GM19193 (cell line): ENCODE results near the gene AAGAB.

Experiments
- POLR2A ChIP-seq: IDR thresholded peaks from 4 replicates; pipeline ENCODE4 v1.6.1; 2011; ENCODE audit not compliant: insufficient read depth, insufficient read length; ENCODE audit errors: extremely low read depth

Gene AAGAB

GRCh38 chr15:67254238-67255175 is at the start of gene AAGAB, which contains the start of gene IQCH:
Gene AAGAB (minus strand): TSS chr15:67254661. CDS start chr15:67254631, 30 bp downstream.
Gene IQCH (plus strand): TSS chr15:67254786. CDS start chr15:67254897, 111 bp downstream.
- TF ChIP-seq POLR2A, result peak; percentile 94

GRCh38 chr15:67303490-67304363 is 49.3 kb upstream of the AAGAB start:
- no peak for TF ChIP-seq POLR2A

- no peak for TF ChIP-seq POLR2A
These were observed 46.0 kb upstream of the AAGAB start for GRCh38 chr15:67300266-67301025.

- TF ChIP-seq POLR2A, result no peak
These were observed 42.2 kb upstream of the AAGAB start for GRCh38 chr15:67296684-67297083.

GRCh38 chr15:67296188-67296587 is 41.7 kb upstream of the AAGAB start:
- TF ChIP-seq POLR2A, result no peak

GRCh38 chr15:67290319-67290718 is 35.9 kb upstream of the AAGAB start:
- no peak for TF ChIP-seq POLR2A

- no peak for TF ChIP-seq POLR2A
These were observed 27.3 kb upstream of the AAGAB start for GRCh38 chr15:67281714-67282113.

GRCh38 chr15:67280217-67280616 is 25.8 kb upstream of the AAGAB start:
- no peak for TF ChIP-seq POLR2A

- no peak for TF ChIP-seq POLR2A
These were observed 22.2 kb upstream of the AAGAB start for GRCh38 chr15:67276666-67277065.

- no peak for TF ChIP-seq POLR2A
These were observed 19.8 kb upstream of the AAGAB start for GRCh38 chr15:67274236-67274635.

GRCh38 chr15:67267951-67268941 is 13.8 kb upstream of the AAGAB start:
- no peak for TF ChIP-seq POLR2A

GRCh38 chr15:67267440-67267839 is 13.0 kb upstream of the AAGAB start:
- TF ChIP-seq POLR2A, result no peak

- no peak for TF ChIP-seq POLR2A
These were observed 12.4 kb upstream of the AAGAB start for GRCh38 chr15:67266870-67267269.
